Measurements from ENCODE around the gene ATP2A3.

- TF ChIP-seq CTCF (IDR thresholded peaks at IDR 0.05) = no peak
- TF ChIP-seq POLR2A (IDR thresholded peaks at IDR 0.05) = no peak
- TF ChIP-seq POLR2AphosphoS5 (IDR thresholded peaks at IDR 0.05) = no peak
Measured at GRCh38 chr17:3884188-3884587, 80.0 kb downstream of the ATP2A3 start.

All from breast epithelium (tissue), 3 donors.